ENCODE data around the gene SLC26A4.

DNA sequence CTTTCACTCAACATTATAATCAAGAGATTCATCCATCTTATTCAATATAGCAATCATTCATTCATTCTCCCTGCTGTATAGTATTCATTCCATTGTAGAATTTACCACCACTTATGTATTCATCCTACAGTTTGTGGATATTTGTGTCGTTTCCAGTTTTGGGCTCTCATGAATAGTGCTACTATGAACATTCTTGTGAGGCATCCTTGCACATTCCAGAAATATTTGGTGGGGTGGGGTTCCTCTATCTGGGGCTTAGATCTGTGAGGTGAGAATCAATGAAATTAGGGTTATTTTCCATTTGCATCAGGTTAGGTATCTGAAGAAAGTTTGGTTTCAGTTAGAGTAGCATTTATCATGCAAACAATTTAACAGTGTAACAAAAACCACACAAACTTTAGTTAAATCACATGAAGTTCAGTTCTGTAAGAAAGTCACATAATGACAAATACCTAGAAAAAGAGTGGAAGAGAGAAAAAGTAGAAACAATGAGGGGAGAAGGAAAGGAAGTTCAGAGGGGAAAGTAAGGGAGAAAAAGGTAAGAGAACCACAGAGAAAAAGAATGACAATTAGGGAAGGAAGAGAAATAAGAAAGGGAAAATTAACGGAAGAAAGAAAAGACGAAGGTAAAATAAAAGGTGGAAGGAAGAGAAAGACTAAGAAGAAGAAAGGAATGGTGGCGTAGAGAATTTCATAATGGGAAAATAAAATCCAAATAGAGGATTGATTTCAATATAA lies 58.0 kb downstream of the SLC26A4 start:
- TF ChIP-seq PATZ1 (CRISPR knock-in tag; IDR thresholded peaks at IDR 0.05; ENCODE audit: borderline replicate concordance): no peak
- TF ChIP-seq CSDC2 (CRISPR knock-in tag; IDR thresholded peaks at IDR 0.05): no peak
- TF ChIP-seq ZFP30 (CRISPR knock-in tag; IDR thresholded peaks at IDR 0.05): no peak
- no peak for TF ChIP-seq POU6F1 (CRISPR knock-in tag; IDR thresholded peaks at IDR 0.05; ENCODE audit: borderline replicate concordance, low read depth)
- no peak for TF ChIP-seq SNAI2 (CRISPR knock-in tag; IDR thresholded peaks at IDR 0.05)
- TF ChIP-seq ESRRG (CRISPR knock-in tag; IDR thresholded peaks at IDR 0.05): no peak
- no peak for TF ChIP-seq ZNF70 (CRISPR knock-in tag; IDR thresholded peaks at IDR 0.05)

Measured in SK-N-SH treated with all-trans-retinoic acid at 6 μM for 48 hours (cell line).